HG03196 (cell line): ENCODE data around the gene B4GALT4.

ENCODE experiments used
- ATAC-seq: cut with Tn5 transposase; IDR thresholded peaks from one replicate; pipeline ENCODE4 v1.9.1; 2021; ENCODE audit not compliant: unreplicated experiment

Gene B4GALT4

DNA sequence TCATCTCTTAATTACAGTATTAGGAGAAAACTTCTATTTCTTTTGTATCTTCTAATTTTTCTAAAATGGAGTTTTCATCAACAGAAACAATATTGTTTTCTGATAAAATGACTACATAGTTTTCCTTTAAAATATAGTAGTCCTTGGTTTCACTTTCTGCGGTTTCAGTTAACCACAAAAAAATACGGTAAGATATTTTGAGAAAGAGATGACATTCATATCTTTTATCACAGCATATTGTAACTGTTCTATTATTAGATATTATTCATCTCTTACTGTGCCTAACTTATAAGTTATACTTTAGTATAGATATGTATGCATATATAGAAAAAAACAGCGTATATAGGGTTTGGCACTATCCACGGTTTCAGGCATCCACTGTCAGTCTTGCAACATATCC is 2.3 kb downstream of the B4GALT4 start:
- no peak for ATAC-seq

DNA sequence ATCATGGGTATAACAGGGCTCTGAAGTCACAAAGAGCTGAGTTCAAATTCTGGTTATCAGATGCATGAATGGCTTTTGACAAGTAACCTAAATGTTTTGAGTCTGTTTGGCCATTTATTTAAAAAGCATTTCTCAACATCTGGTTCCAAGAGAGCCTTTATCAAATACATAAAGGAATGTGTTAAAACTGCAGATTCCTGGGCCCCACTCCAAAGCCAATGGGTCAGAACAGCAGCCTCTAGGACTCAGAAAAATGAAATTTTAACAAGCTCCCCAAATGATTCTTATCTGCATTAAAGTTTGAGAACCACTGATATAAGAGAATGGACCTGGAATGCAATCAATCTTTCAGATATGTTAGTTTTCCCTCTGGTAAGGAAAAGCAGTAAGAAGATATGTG is 3.4 kb downstream of the B4GALT4 start:
- ATAC-seq, result no peak

DNA sequence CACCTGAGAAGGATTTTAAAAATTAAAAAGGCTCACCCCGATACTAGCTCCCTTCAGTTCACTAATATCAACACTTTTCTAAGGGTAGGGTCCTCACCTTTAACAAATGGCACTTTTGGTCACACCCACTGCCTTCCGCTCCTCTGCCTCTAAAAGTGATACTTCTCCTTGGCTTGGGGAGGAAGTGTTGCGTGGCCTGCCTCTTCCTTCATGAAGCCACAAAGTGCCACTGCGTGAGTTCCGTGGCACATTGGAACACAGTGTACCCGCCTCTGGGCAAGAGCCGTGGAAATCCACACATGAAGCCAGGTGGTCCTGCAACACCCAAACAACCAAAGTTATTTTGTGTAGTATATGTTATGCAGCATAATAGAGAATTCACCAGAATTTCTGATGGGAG is 3.9 kb downstream of the B4GALT4 start:
- no peak for ATAC-seq

DNA sequence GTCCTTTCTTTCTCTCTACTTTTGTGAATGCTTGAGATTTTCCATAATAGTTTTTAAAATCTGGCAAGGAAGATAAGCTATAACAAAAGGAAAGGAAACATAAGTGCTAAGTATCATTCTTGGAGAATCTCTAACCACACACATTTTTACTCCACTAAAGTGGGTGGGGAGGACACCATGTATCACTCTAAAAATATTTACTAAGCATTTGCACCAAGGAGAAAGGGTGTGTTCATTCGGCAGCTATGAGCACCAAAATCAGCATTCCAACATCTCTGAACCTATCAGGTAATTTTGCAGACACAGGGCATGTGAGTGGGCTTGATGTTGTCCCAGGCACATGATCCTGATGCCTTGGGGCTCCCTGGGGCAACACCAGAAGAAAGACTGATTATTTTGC is 5.5 kb downstream of the B4GALT4 start:
- no peak for ATAC-seq

DNA sequence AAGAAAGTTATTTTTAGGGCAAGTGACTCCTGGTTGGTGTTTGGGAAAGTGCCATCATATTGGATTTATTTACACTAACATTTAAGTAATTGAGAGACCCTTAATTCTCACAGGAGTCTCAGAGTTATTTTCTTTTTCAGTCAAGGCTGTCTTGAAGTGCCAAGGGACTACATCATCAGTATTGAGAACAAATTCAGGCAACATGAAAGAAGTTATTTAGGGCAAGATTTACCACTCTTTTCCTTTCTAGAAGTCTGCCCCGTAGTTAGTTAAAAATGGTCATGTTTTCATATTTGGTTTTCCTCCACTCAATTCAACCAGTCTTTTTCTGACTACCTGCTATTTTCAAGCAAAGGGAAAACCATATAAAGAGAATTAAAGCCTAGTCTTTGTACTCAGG is 6.1 kb downstream of the B4GALT4 start:
- no peak for ATAC-seq

DNA sequence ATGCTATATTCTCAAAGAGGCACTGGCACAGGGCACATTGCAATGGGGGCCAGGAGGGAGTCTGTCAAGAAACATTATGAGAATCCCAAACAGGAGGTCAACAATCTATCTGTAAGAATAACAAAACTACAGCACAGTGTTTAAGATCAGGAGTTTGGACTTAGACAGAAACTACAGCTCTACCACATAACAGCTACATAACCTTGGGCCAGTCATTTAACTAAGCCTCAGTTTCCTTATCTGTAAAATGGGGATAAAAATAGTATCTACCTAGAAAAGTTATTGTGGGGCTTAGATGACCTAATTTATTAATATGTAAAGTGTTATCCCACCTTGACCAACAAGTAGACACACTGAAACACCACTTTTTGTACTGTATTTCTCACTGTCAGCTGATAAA is 9.9 kb downstream of the B4GALT4 start:
- no peak for ATAC-seq

DNA sequence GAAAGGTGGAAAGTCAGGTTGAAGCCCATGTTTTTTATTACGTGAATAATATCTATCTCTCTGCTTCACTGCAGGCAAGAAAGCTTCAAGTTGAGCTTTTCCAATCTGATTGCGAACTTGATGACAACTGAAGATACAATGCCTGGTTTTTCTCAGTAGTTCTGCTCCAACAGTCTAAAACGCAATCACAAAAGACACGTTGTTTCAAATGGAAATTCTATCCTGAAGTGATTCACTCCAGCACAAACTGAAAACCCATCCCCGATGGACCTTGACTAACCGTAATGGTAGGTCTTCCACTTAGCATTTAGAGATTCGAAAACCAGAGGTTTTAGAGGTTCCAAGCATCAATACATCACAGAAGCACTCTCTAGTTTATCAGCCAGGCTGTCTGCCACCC is 10.6 kb downstream of the B4GALT4 start:
- ATAC-seq, result no peak

DNA sequence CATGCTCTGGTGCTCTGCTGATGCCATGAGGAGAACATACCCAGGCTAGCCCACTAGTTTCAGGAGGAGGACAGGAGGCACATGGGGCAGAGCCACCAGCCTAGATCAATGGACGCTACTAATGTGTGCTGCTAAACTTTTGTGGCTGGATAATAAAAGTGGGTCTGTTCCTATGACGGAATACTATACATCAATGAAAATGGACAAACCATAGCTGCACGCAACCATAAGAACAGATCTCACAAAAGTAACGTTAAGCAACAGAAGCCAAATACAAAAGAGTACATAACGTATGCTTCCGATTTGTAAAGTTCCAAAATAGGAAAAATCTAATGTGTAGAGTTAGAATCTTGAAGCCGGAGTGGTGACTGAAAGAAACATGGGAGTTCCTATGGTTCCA is 11.5 kb downstream of the B4GALT4 start:
- ATAC-seq, result no peak

DNA sequence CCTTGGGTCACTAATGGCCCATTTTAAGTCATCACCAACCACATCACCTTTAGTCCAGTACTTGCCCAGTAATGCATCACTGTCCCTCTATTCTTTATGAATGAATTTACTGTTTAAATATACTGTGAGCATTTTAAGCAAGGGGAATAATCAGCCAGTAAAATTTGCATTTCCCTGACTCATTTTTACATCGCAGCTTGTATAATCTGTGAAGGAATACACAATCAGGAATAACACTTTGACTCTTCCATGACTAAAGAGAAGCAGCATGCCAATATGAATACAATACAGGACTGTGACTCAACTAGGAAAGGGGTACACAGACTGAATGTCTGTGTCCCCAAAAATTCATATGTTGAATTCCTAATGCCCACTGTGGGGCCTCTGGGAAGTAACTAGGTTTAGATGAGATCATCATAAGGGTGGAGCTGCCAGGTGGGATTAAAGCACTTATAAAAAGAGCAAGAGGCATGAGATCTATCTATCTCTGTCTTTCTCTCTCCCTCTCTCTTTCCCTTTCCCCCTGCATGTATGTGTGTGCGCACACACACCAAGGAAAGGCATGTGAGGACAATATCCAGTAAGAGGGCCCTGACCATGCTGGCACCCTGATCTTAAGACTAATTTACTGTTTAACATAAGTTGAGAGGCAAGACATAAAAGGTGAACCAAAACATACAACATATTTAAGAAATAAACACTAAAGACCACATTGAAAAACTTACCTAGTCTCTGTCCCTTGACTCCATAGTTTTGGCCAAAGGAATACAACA is 12.1 kb downstream of the B4GALT4 start:
- ATAC-seq, result no peak

DNA sequence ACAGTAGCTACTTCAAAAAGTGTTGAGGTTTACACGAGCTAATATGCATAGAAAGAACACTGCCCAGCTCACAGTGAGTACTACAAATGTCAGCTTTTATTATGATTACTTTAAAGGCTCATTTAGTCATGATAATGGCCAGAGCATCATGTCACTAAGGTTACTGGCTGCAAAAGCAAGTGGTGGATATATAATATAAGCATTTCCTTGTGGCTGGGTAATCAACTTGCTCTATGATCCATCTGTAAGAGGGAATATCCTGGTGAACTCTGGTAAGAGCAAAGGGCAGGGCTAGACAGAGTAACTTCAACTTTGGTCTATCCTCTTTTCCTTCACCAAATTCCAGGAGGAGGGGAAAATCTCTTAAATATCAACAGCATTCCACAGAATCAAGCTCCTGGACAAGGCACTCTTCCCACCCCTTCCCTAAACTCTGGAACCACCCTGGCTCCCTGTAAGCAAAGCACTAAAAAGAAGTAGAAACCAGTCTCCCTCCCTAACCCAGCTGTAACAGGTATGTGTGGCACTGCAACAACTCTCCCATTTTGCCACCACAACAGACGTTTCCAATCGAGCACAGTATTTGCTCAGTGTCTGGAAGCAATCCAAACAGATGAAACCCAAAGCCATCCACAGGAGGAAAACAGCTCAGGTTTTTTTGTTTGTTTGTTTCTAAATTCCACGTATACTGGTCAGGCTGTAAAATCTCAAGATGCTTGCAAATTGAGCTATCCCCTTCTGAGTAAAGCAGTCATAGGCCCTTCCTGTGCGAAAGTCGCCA is 13.4 kb downstream of the B4GALT4 start:
- no peak for ATAC-seq

DNA sequence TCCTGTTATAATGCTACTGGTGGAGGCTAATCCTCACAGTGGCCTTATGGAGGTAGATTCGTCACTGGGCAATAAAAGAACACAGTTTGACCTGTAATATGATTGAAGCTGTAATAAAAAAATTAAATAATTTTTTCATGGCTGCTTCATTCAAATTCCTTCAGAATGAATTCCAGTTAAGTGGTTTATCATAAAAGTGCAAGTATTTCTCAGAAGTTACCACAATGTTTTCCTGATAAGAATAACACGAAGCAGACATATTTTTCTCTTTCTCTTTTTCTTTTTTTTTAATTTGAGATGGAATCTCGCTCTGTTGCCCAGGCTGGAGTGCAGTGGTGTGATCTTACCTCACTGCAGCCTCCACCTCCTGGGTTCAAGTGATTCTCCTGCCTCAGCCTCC is 15.6 kb downstream of the B4GALT4 start:
- ATAC-seq, result no peak

DNA sequence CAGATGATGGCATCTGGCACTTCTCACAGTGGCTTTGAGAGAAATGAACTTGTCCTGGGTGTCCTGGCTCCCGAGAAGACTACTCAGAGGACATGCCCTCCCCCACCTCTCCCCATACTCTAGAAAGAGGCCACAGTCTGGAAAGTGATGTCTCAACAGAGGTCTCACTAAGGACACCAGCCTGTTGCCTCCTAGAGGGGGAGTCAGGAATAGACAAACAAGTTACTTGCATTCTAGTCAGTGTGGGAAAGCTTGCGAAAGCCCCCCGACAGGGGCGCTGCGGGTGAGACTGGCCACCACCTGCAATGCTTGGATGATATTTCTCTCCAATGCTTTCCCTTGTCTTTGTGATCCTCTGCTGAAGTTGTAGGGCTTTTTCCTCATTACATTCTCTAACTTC is 17.2 kb downstream of the B4GALT4 start:
- ATAC-seq, result no peak

DNA sequence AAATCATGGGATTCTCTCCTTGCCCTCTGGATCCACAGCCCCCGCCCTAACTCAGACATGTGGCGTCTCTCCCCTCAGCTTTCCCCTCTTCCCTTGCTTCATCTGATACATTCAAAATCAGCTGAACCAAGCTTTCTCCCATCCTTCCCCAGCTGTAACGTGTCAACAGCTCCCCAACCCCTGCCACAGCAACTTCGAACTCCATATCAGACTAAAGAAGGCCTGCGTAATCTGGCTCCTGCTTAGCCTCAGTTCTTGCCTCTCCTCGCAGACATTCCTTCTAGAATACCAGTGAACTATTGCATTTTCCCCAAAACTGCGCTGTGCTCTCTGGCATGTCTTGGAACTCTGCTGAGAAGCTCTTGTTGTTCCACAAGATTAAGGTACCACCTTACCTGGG is 18.3 kb downstream of the B4GALT4 start:
- no peak for ATAC-seq

DNA sequence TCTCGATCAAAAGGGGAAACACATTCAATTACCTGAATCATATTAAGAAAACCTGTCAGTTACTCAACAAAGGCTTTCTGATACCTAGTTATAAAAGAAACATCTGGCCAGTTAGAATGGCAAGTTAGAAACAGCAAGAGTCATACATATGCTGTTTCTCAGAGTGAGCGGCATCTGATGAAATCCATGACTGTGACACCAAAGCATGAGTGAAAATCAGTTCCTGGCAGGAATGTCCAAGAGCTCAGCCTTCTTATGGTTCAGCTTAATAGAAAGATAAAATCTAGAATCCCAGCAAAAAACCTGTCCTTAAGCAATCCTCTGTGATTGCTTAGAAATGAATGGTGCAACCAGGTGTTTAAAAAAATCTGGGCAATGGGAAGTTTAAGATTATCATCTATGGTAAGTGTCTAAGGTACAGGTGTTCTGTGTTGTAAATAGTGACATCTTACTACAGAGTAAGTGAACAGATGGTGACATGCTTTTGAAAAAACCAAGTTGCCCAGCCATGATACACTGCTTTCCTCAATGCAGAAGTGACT is 18.8 kb downstream of the B4GALT4 start:
- ATAC-seq, result no peak

DNA sequence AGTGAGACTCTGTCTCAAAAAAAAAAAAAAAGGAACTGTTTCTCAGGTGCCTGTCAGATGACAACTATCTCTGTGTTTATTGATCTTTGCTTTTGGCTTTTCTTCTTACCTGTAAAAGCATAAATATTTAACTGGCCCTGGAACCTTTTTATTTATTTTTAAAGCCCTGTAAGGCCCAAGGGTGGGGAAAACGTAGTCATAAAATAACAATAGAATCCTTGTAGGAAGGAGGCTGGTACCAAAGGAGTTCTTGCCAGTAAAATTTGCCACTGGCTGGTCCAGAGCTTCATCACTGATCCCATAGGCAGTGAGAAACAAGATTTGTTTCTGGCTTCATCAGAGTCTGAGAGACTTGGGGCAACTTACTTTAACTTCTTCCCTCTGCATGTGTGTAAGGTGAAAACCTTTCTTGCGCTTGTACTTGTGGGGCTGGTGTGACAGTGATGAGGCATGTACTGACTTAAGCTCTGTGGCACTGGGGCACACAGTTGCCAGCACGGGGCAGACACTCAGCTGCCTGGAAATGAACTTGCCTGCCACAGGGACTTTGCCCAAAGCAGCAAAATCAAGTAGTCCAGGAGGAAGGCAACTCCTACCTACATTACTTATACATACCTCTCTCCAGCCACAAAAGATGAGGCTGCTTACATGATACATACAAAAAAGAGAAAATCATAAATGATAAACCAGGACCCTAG is 19.6 kb downstream of the B4GALT4 start:
- ATAC-seq, result no peak

DNA sequence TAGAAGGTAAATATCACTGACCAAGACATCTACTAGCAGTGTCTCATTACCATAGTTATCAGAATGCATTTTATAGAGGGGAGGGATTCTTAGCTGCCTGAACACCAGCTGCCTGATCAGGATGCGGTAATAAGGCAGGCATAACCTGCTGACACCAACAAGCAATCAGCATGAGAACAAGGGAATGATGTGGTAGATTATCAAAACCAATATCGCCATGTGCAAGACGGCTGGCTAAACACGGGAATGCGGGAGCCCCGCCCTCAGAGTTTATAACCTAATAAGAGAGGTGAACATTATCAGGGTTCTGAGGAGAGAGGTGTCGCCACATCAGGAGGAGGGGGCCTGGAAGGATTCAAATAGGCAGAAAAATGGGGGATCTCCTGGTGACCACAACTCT is 20.5 kb downstream of the B4GALT4 start:
- ATAC-seq, result no peak

DNA sequence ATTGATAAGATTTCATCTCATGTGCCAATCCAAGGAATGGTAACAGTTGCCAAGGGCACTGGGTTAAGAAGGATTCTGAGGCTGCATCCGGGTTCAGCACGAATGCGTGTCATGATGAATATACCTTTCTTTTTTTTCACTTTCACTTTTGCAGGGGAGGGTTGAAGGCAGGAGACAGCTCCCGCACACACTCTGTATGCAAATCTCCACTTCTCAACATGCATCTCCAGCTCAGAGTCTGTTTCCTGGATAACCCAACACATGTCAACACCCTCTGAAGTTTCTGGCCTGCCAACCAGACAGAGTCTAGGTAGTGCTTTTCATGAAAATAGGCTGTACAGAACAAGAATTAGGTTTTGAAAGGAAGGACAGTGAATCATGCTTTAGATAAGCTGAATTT is 21.6 kb downstream of the B4GALT4 start:
- peak; percentile 99 for ATAC-seq

DNA sequence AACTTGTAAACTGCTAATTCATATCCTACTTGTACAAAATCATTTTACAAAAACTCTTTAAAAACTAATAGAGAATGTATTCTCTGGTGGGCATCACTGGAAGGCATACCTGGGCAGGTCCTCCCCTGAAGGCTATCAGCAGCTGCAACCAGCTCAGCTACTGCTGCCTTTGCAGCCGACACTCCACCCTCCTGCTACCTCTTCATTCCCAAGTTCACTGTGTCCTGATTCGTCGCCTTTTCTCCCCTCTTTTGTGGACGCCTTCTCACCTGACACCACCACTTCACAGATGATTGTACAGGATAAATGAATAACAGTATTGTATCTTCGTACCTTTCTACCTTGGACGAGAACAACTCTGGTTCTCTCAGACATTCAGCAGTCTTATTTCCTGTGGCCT is 28.9 kb downstream of the B4GALT4 start:
- ATAC-seq, result no peak

DNA sequence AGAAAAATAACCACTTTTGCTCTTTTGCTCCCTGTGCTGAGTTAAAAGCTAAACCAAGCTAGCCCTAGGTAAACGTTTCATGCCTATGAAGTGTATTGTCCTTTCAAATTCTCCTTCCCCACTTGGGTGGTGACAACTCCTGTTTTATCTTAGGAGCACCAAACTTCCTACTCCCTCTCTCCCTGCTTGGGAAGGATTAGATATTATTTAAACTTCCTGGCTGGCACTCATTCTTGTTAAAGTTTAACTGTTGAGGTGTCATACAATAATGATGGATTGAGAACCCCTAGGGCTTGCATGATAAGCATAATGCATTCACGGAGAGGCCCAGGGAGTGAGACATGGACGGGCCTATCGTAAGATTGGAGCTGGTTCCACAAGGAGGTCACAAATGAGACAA is 29.5 kb downstream of the B4GALT4 start:
- ATAC-seq, result no peak

DNA sequence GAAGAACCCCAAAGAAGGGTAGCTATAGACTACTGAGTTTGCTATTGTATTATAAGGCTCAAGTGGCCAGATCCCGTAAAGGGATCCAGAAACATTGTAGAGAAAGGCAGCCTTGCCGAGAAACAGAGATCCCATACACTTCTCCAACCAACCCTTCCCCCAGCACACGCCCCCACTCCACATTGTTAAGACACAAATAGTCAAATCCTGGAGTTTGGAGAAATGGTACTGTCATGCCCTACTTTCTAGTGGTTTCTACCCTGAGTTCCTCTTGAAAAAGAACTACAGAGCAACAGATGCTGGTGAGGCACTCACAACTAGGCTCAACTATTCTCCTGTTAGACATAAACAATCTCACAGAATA is 33.2 kb downstream of the B4GALT4 start:
- ATAC-seq, result no peak

DNA sequence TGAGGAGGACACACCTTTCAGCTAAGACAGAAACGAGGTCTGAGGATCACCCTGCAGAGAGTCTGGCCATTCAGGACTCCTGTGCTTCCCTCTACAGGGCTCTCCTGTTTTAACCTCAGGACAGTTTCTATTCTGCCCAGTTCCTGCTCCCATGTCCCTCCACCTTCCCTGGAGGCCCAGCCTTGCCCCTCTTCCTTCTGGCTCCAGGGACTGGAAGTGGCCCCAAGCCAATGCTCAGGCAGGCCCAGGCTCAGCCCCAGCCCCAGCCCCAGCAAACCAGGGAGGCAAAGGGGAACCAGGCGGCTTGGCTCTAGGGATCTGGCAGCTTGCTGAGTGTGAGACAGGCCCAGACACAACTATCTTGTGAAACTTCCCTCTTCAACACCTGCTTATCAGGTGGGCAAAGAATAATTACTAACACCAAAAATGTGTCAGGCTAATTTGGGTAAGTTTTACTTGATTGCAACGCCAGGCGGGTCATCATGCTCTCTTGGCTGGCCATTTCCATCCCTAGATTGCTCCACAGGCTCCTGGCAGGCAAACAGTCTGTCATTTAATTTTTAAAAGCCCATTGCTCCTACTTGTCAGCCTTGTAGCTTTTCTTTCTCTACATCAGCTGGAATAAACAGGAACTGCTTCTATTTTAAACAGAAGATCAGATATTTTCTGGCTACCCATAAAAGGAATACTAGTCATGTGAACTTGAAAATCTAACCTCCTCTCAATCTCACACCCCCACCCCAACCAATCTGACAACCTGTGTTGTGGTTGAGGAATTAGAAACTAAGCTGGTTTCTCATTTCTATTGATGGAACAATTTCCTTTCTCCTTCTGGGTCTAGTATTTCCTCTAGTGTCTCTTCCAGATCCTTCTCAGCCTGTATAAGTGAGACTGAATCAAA is 33.8 kb downstream of the B4GALT4 start:
- no peak for ATAC-seq
